PFSK-1 (cell line): Measurements from ENCODE around the gene CFAP251.
A peak's percentile ranks its signal among the peaks of the same experiment; 100 is the strongest.

Experiments used
- FOXP2 ChIP-seq: optimal IDR thresholded peaks from 2 replicates; pipeline ENCODE3; 2011; ENCODE audit warnings: borderline replicate concordance, control low read depth, inconsistent platforms; ENCODE audit not compliant: insufficient read depth; ENCODE audit errors: extremely low read length, extremely low read depth
- POLR2AphosphoS5 ChIP-seq: IDR thresholded peaks from 2 replicates; pipeline ENCODE4 v1.6.1; 2012; ENCODE audit warnings: low read depth, mild to moderate bottlenecking, control low read depth, low read length, moderate library complexity
- REST ChIP-seq, 2 experiments: IDR thresholded peaks; 2 replicates each; pipeline versions ENCODE4 v1.6.1 to v1.8.0; 2011 to 2012; ENCODE audit warnings: low read depth in 2 of 2, low read length in 2 of 2, control low read depth in 1 of 2, inconsistent platforms in 1 of 2, mild to moderate bottlenecking in 1 of 2, moderate library complexity in 1 of 2; ENCODE audit not compliant: insufficient read depth in 1 of 2
- SIN3A ChIP-seq: IDR thresholded peaks from 2 replicates; pipeline ENCODE4 v1.6.1; 2012; ENCODE audit warnings: mild to moderate bottlenecking, low read length, moderate library complexity, borderline replicate concordance; ENCODE audit not compliant: insufficient read depth
- TAF1 ChIP-seq: IDR thresholded peaks from 2 replicates; pipeline ENCODE4 v1.6.1; 2012; ENCODE audit warnings: low read length, control low read depth, borderline replicate concordance; ENCODE audit not compliant: insufficient read depth

Gene CFAP251

GRCh38 chr12:121875582-121875981 is 42.8 kb upstream of the CFAP251 start:
- TF ChIP-seq TAF1 = no peak
- TF ChIP-seq SIN3A = no peak
- TF ChIP-seq REST (IDR thresholded peaks at IDR 0.05; ENCODE audit: insufficient read depth in 1 of 2, low read depth in 2 of 2, low read length in 2 of 2) = no peak
- no peak for TF ChIP-seq FOXP2
- TF ChIP-seq POLR2AphosphoS5 = no peak

GRCh38 chr12:121883315-121883660 is 35.1 kb upstream of the CFAP251 start:
- TF ChIP-seq FOXP2 (no peak), REST (IDR thresholded peaks at IDR 0.05; ENCODE audit: insufficient read depth in 1 of 2, low read depth in 2 of 2, low read length in 2 of 2) (no peak)

DNA sequence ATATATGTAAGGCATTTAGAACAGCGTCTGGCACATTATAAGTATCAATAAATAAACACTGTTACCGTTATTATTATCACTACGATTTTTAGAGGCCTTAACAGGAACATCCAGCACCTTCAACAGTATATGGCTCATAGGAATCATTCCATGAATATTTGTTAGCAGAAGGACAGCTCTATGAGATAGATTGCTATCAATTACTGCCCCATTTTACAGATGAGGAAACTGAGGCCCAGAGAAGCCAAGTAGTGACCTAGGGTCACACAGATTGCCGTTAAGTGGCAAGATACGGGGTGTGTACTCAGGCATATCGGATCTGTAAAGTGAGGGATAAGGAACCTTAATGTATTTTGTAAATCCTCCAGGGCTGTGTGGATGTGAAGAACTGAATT is 30.3 kb upstream of the CFAP251 start:
- no peak for TF ChIP-seq SIN3A
- TF ChIP-seq POLR2AphosphoS5 = no peak
- TF ChIP-seq REST (IDR thresholded peaks at IDR 0.05; ENCODE audit: insufficient read depth in 1 of 2, low read depth in 2 of 2, low read length in 2 of 2) = no peak
- no peak for TF ChIP-seq FOXP2
- no peak for TF ChIP-seq TAF1

DNA sequence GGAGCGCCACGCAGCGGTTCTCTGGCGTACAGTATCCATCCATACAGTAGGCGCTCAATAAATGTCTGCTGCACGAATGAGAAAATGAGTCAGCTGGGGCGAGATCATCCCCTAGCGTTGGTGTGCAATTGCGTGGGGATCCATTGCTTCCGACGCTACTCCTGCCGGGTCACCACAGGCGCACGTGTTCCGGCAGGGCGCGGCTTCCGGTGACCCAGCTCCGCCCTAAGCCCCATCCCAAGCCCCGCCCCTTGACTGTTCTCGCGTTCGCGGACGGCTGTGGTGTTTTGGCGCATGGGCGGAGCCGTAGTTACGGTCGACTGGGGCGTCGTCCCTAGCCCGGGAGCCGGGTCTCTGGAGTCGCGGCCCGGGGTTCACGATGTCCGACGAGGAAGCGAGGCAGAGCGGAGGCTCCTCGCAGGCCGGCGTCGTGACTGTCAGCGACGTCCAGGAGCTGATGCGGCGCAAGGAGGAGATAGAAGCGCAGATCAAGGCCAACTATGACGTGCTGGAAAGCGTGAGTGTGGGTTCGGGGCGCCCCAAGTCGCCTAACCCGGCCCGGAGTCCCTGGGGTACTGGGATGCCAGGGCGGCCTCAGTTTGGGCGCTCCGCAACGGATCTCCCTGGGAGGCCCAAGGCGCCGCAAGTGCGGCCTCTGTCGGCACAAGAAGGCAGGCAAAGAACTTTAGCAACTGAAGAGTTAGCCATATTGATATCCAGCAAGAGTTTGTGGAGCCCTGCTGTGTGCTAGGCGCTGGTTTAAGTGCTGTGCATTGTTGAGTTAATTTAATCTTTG is 29.7 kb upstream of the CFAP251 start, which contains the start of gene PSMD9:
PSMD9 (plus strand) TSS at position 313 of the 796 bp plus-strand sequence; CDS start at position 380, 67 bp downstream.
- TF ChIP-seq TAF1 = peak; percentile 82; the same call in 1 of the 2 replicates
- peak; percentile 93 for TF ChIP-seq FOXP2
- TF ChIP-seq SIN3A = peak; percentile 74; the same call in 1 of the 2 replicates
- TF ChIP-seq REST (IDR thresholded peaks at IDR 0.05; ENCODE audit: insufficient read depth in 1 of 2, low read depth in 2 of 2, low read length in 2 of 2) = peak; percentile 28 to 70; a peak in 2 of 4 replicates
- peak; percentile 82 for TF ChIP-seq POLR2AphosphoS5

GRCh38 chr12:121889274-121889624 is 29.1 kb upstream of the CFAP251 start:
- TF ChIP-seq FOXP2 (no peak), TAF1 (no peak), POLR2AphosphoS5 (no peak), REST (IDR thresholded peaks at IDR 0.05; ENCODE audit: insufficient read depth in 1 of 2, low read depth in 2 of 2, low read length in 2 of 2) (no peak), SIN3A (no peak)
